ENCODE measurements around the gene MLLT1. TPM values are rescaled to one million over a fixed set of nuclear protein-coding genes. Genes with fewer than 3 reads are reported as not detected.

The MLLT1 gene
- total and polyA plus RNA-seq, 8 donors, result 3.1 to 33.8 (median 19.6) TPM

GRCh38 chr19:6270076-6270745 is 9.6 kb downstream of the MLLT1 start:
- Histone ChIP-seq H3K4me1 (peaks cover 60 to 92% (median 74%) of the 10 kb centered on the region in 4 donors), H3K27me3 (no peaks in the 10 kb centered on the region), H3K9me3 (no peaks in the 10 kb centered on the region), H3K4me3 (no peak overlapping the region), H3K36me3 (peaks cover 26 to 54% (median 51%) of the 10 kb centered on the region in 4 donors), H3K27ac (peak overlapping the region in 2 of 5 donors; percentile 91 to 94)
- intact Hi-C loops (cut with DNase I; ENCODE audit: low total_unique reads), result no loop called here
- no peak for TF ChIP-seq POLR2AphosphoS5 (IDR thresholded peaks at IDR 0.05)
- TF ChIP-seq POLR2A (IDR thresholded peaks at IDR 0.05), result no peak
- no peak for TF ChIP-seq CTCF (IDR thresholded peaks at IDR 0.05)
- DNase-seq, result no peak
- 79 to 86% (median 85%) methylated on average over 14 to 31 of the region's 31 CpGs for WGBS, 5 donors

DNA sequence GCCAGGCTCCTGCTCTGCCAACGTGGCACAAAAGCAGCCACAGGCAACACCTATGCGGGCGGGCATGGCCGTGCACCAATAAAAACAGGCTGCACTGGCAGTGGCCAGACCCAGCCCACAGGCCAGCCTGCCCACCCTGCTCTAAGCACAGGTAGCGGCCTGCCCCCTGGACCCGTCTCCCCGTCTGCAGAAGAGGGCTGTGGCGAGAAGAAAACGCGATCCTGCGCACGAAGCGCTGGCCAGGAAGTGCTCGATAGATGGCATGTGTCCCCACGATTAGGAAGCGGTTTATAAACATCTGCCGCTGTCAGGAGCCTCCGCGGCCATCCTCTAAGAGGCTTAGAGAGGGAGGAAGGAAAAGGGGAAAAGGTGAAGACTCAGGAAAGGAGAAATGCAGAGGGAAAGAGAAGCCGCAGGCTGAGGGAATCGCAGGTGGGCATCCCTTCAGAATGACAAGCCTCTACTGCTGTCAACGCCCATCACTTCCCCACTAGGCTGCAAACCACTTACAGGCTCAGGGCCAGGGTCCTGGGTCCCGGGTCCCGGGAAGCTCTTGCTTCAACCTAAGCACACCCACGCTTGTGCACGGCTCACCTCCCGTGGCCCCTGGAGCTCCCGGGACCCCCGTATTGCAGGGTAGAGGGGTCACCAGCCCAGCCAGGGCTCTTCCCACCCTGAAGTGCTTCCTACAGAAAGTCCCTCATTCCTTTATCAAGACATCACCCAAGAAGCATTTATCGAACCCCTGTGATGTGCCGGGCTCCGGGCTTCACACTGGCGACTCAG is 10.5 kb downstream of the MLLT1 start:
- no peaks in the 10 kb centered on the region for H3K9me3 ChIP-seq
- intact Hi-C loops (cut with DNase I; ENCODE audit: low total_unique reads), result no loop called here
- TF ChIP-seq EP300 (IDR thresholded peaks at IDR 0.05), result no peak
- no peak for TF ChIP-seq POLR2A (IDR thresholded peaks at IDR 0.05)
- TF ChIP-seq CTCF (IDR thresholded peaks at IDR 0.05), result no peak
- TF ChIP-seq POLR2AphosphoS5 (IDR thresholded peaks at IDR 0.05), result no peak
- no peaks in the 10 kb centered on the region for H3K27me3 ChIP-seq
- H3K4me1 ChIP-seq, result peaks cover 51 to 87% (median 66%) of the 10 kb centered on the region in 4 donors
- DNase-seq, result no peak
- no peak overlapping the region for H3K4me3 ChIP-seq
- peaks cover 26 to 58% (median 53%) of the 10 kb centered on the region in 4 donors for H3K36me3 ChIP-seq
- peak overlapping the region in 2 of 5 donors; percentile 7 to 91 for H3K27ac ChIP-seq
- WGBS, 5 donors, result 80 to 88% (median 86%) methylated on average over 33 of the region's 33 CpGs

DNA sequence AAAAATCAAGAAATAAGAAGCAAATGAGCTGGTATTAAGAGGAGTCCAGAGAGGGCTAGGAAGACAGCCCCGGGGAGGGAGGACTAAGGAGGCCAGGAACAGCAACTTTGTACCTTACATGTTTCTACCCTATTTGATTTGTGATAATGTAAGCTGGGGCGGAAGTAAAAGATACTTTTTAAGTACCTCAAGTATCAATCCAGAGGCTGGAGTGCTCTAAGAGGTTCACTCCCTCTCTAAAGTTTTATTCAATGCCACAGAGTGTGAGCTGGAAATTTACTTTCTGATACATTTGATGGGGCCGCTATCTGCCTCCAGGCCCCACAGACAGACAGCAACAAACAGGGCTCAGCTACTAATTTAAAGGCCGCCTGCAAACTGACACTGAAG is 11.4 kb downstream of the MLLT1 start:
- Histone ChIP-seq H3K27me3 (no peaks in the 10 kb centered on the region), H3K27ac (peak overlapping the region in 4 of 5 donors; percentile 7 to 26 (median 20)), H3K9me3 (no peaks in the 10 kb centered on the region), H3K4me3 (no peak overlapping the region), H3K4me1 (peaks cover 43 to 87% (median 62%) of the 10 kb centered on the region in 4 donors), H3K36me3 (peaks cover 26 to 67% (median 61%) of the 10 kb centered on the region in 4 donors)
- TF ChIP-seq POLR2AphosphoS5 (IDR thresholded peaks at IDR 0.05), result no peak
- no peak for TF ChIP-seq POLR2A (IDR thresholded peaks at IDR 0.05)
- no peak for TF ChIP-seq EP300 (IDR thresholded peaks at IDR 0.05)
- TF ChIP-seq CTCF (IDR thresholded peaks at IDR 0.05), result no peak
- intact Hi-C loops (cut with DNase I; ENCODE audit: low total_unique reads), result no loop called here
- 57 to 78% (median 73%) methylated on average over 4 of the region's 4 CpGs for WGBS, 5 donors
- no peak for DNase-seq

GRCh38 chr19:6267552-6268381 is 12.0 kb downstream of the MLLT1 start:
- intact Hi-C loops (cut with DNase I; ENCODE audit: low total_unique reads), result no loop called here
- peaks cover 26 to 74% (median 67%) of the 10 kb centered on the region in 4 donors for H3K36me3 ChIP-seq

More at GRCh38 chr19:6267552-6268381, 12.0 kb downstream of the MLLT1 start:
- no peak overlapping the region for H3K4me3 ChIP-seq
- no peak for DNase-seq
- no peaks in the 10 kb centered on the region for H3K27me3 ChIP-seq
- no peaks in the 10 kb centered on the region for H3K9me3 ChIP-seq
- peaks cover 37 to 84% (median 57%) of the 10 kb centered on the region in 4 donors for H3K4me1 ChIP-seq
- WGBS, 5 donors, result 80 to 89% (median 87%) methylated on average over 17 of the region's 17 CpGs
- H3K27ac ChIP-seq, result peak overlapping the region in 3 of 5 donors; percentile 15 to 26 (median 25)
- TF ChIP-seq POLR2A (IDR thresholded peaks at IDR 0.05), result no peak
- no peak for TF ChIP-seq POLR2AphosphoS5 (IDR thresholded peaks at IDR 0.05)
- TF ChIP-seq CTCF (IDR thresholded peaks at IDR 0.05), result no peak
- TF ChIP-seq EP300 (IDR thresholded peaks at IDR 0.05), result no peak

Data from stomach (tissue), 9 donors.